ENCODE data around the gene OR10J4.

Gene OR10J4

DNA sequence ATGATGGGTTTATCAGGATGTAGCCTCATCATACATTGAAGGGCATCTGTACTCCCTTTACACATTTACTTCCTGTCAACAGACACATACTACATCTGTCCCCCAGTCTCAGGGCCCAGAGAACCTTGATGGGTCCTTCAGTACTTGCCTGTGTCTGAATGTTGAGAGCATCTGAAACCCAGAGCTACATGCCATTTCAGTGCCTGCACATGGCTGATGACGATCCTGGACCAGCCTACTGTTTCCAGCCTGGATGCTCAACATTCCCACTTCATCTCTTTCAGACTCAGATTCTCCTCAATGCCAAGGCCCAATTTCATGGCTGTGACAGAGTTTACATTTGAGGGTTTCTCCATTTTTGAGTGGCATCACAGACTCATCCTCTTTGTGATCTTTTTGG is at the start of gene OR10J4:
Gene OR10J4 (plus strand): TSS at position 301 of the 400 bp plus-strand sequence.
- H3K4me3 ChIP-seq (ENCODE audit: low read depth, low read length) = no peak within 1 kb of the TSS
- DNase-seq (ENCODE audit: low read depth) = no peak
- TF ChIP-seq, protein P1, sequence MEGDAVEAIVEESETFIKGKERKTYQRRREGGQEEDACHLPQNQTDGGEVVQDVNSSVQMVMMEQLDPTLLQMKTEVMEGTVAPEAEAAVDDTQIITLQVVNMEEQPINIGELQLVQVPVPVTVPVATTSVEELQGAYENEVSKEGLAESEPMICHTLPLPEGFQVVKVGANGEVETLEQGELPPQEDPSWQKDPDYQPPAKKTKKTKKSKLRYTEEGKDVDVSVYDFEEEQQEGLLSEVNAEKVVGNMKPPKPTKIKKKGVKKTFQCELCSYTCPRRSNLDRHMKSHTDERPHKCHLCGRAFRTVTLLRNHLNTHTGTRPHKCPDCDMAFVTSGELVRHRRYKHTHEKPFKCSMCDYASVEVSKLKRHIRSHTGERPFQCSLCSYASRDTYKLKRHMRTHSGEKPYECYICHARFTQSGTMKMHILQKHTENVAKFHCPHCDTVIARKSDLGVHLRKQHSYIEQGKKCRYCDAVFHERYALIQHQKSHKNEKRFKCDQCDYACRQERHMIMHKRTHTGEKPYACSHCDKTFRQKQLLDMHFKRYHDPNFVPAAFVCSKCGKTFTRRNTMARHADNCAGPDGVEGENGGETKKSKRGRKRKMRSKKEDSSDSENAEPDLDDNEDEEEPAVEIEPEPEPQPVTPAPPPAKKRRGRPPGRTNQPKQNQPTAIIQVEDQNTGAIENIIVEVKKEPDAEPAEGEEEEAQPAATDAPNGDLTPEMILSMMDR (conservative IDR thresholded peaks at IDR 0.05; ENCODE audit: low read depth, low read length) = no peak

DNA sequence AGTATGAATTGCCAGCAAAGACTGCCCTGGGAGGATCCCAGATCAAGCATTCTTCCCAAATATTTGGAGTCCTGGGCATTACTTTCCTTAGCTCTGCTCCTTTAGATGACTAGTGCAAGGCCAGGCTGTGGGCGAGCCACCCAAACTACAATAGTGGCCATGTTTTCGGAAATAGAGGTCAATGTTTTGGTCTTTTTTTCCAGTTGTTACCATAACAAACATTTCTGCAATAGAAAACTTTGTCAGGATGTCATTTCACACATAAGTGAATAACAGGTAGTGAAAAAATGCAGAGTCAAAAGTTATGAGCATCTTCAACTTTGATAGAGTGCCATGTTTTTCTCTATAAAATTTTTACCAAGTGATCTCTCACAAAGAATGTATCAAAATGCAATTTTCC is 25.2 kb upstream of the OR10J4 start:
- TF ChIP-seq, protein P1 (conservative IDR thresholded peaks at IDR 0.05; ENCODE audit: low read depth, low read length) = no peak
- DNase-seq (ENCODE audit: low read depth) = no peak
- no peak overlapping the region for H3K4me3 ChIP-seq (ENCODE audit: low read depth, low read length)

DNA sequence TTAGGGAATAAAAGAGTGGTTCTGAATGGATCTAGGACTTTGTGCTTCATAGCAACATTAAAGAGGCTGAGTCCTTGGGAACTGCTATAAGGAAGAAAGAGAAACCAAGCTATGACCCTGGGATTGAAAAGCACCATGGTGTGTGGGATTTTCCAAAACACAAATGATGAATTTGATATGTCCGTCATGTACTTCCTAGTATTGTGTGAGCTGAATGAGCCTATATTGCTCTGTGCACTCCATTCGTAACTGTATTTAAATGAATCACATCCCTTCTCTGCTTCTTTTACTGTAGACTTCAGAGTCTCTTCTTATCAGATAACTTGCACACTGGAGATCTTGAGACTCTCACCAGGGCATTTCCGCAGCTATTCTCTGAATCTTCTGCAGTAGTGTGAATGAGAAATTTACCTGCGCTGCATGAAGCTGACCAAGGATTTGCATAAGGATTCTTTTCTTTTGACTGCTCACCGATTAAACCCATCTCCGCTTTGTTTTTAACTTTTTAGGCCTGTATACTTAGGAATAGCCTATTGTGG is 23.1 kb upstream of the OR10J4 start:
- TF ChIP-seq, protein P1 (conservative IDR thresholded peaks at IDR 0.05; ENCODE audit: low read depth, low read length) = no peak
- DNase-seq (ENCODE audit: low read depth) = no peak
- no peak overlapping the region for H3K4me3 ChIP-seq (ENCODE audit: low read depth, low read length)

DNA sequence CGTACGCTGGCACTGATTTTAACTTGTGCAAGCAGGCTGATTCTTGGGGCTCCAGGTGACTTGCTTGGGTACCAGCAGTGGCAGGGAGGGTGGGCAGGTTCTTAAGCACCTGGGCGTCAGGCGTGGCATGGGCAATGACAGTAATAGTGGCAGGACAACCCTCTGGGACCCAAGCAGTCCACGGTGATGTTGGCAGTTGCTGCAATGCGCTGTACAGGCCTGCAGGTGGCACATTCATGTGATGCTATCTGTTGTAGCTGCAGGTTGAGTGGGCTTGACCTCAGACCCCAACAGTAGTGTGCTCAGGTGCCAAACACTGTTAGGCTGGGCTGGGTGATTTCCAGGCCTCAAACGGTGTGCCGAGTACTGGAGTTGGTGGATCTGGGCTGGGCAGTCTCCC is 10.2 kb upstream of the OR10J4 start:
- TF ChIP-seq, protein P1 (conservative IDR thresholded peaks at IDR 0.05; ENCODE audit: low read depth, low read length) = peak; percentile 6
- H3K4me3 ChIP-seq (ENCODE audit: low read depth, low read length) = no peak overlapping the region
- no peak for DNase-seq (ENCODE audit: low read depth)

DNA sequence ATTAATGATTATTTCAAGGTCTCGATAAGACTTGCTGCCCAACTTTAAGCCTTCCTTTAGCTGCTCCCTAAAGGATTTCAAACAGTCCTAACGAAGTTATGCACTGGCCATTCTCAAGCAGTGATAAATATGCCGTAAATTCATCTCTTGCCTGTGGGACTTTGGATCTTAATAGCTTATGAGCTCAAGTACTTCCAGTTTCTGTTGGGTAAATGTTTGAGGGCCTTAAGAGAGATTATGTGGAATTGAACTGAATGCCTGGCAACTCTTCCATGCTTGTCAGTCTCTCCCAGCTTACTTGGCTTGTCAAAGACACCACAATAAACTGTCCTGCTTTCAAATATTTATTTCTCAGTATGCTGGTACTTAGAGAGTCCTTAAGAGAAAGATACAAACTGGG is 3.5 kb upstream of the OR10J4 start:
- DNase-seq (ENCODE audit: low read depth) = no peak
- TF ChIP-seq, protein P1 (conservative IDR thresholded peaks at IDR 0.05; ENCODE audit: low read depth, low read length) = no peak
- H3K4me3 ChIP-seq (ENCODE audit: low read depth, low read length) = no peak overlapping the region

DNA sequence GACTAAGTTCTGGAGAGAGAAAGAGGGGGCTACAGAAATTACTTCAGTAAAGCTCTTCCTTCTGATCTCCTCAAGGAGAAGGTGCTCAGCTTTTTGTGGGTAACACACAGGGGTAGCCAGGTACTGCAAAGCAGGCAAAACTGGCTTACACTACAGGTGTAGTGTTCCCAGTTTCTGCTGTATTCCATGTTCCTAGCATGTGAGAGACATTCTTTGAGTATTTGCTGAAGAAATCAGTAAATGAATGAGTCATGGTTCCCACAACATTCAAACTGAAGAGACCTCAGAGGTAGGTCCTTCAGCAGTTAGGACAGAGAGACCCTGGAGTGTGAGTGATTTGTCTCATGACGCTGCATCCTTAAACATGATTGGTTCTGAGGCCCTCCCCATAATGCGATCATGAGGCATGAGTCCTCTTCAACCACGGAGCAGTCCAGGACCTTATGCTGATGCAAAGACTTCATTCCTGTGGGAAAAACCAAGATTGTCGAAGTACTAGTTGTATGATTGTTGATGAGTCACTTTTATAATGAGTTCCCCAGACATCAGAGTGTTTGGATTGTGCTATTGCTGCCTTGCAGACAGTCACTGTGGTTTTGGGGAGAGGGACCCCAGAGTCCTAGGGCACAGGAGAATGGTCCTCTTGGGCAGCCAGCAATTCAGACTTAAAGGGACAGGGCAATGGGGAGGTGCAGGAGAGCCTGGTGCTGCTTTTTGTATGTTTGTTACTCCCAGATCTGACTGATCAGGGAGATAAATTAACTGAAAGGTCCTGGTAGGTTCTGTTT is 2.7 kb upstream of the OR10J4 start:
- H3K4me3 ChIP-seq (ENCODE audit: low read depth, low read length) = no peak overlapping the region
- DNase-seq (ENCODE audit: low read depth) = peak; percentile 61
- TF ChIP-seq, protein P1 (conservative IDR thresholded peaks at IDR 0.05; ENCODE audit: low read depth, low read length) = no peak

DNA sequence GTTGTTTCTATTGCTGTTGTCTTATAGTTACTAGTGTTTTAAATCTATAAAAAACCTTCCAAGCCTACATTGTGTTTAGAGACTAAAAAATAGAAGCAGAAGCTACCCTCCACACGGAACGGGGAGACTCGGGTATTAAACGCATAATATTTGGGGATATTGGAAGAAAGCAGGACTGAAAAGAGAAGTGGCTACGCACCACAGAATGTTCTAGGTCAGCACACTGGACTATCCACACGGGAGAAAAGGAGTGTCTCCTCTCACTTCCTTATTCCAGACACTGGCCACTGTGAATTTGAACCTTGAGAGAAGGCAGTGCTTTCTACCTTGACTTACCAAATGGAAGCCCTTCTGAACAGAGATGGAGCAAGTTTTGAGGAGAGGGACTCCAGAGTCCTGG is 1.0 kb upstream of the OR10J4 start:
- no peak for DNase-seq (ENCODE audit: low read depth)
- TF ChIP-seq, protein P1 (conservative IDR thresholded peaks at IDR 0.05; ENCODE audit: low read depth, low read length) = no peak
- H3K4me3 ChIP-seq (ENCODE audit: low read depth, low read length) = no peak overlapping the region
